HepG2 (cell line): ENCODE measurements around the gene GDAP1L1. TPM values are rescaled to one million over a fixed set of nuclear protein-coding genes. Genes with fewer than 3 reads are reported as not detected.

ENCODE experiments used
- ASH2L ChIP-seq: fragments of 300-600, 200-600 bp; sonication (generic); IDR thresholded peaks from 2 replicates; pipeline ENCODE4 v1.7.0; 2017; ENCODE audit warnings: low read depth, mild to moderate bottlenecking, moderate library complexity, mixed read lengths, low read length; ENCODE audit not compliant: insufficient read length
- CC2D1A ChIP-seq: sonication (generic); formaldehyde crosslinking; IDR thresholded peaks from 2 replicates; pipeline ENCODE4 v1.8.1; 2023; ENCODE audit warnings: mild to moderate bottlenecking, missing genetic modification reagents
- GABPA ChIP-seq, 2 experiments: IDR thresholded peaks; 2 replicates each; pipeline ENCODE4 v1.6.1; 2011 to 2016; ENCODE audit warnings: low read depth in 2 of 2, low read length in 1 of 2, missing biosample characterization in 1 of 2, missing genetic modification characterization in 1 of 2
- NFE2L1 ChIP-seq: sonication (generic); formaldehyde crosslinking; IDR thresholded peaks from 2 replicates; pipeline ENCODE4 v1.4.0; 2020; ENCODE audit warnings: missing genetic modification reagents, mild to moderate bottlenecking, borderline replicate concordance
- SMAD3 ChIP-seq: sonication (generic); formaldehyde crosslinking; IDR thresholded peaks from 2 replicates; pipeline ENCODE4 v1.4.0; 2020; ENCODE audit warnings: missing genetic modification reagents
- TFDP2 ChIP-seq: sonication (generic); formaldehyde crosslinking; IDR thresholded peaks from 2 replicates; pipeline ENCODE4 v1.4.0; 2020; ENCODE audit warnings: missing genetic modification reagents
- XBP1 ChIP-seq: sonication (generic); formaldehyde crosslinking; IDR thresholded peaks from 2 replicates; pipeline ENCODE4 v1.5.0; 2020; ENCODE audit warnings: missing genetic modification reagents
- ZBTB4 ChIP-seq: sonication (generic); formaldehyde crosslinking; IDR thresholded peaks from 2 replicates; pipeline ENCODE4 v1.4.0; 2020; ENCODE audit warnings: missing genetic modification reagents, mild to moderate bottlenecking, borderline replicate concordance
- ZBTB42 ChIP-seq: sonication (generic); formaldehyde crosslinking; IDR thresholded peaks from 2 replicates; pipeline ENCODE4 v1.5.0; 2020; ENCODE audit warnings: mild to moderate bottlenecking, missing genetic modification reagents
- ZNF260 ChIP-seq: sonication (generic); formaldehyde crosslinking; IDR thresholded peaks from 2 replicates; pipeline ENCODE4 v1.4.0; 2020; ENCODE audit warnings: missing genetic modification reagents, low read depth, mild to moderate bottlenecking, borderline replicate concordance
- ZNF431 ChIP-seq: sonication (generic); formaldehyde crosslinking; IDR thresholded peaks from 2 replicates; pipeline ENCODE4 v1.9.0; 2022; ENCODE audit warnings: missing genetic modification reagents, low read depth, mild to moderate bottlenecking, borderline replicate concordance
- ZNF772 ChIP-seq: sonication (generic); formaldehyde crosslinking; IDR thresholded peaks from 2 replicates; pipeline ENCODE4 v1.5.0; 2020; ENCODE audit warnings: mild to moderate bottlenecking, missing genetic modification reagents
- polyA plus RNA-seq, 8 experiments: library from polyadenylated mRNA; depleted of rRNA in 3 of 8; stranded (reverse) in 7 of 8; unstranded in 1 of 8; fragments of >200 nt; fragmentation: Illumina TruSeq in 4 of 8; extraction: Trizol in 4 of 8; gene quantifications; 2 replicates each; pipeline versions ENCODE4 v1.2.1 to v1.2.3, GENCODE V29; 2011 to 2016; ENCODE audit warnings: low read depth in 4 of 8, missing spikeins in 1 of 8, mixed read lengths in 1 of 8; ENCODE audit not compliant: insufficient read depth in 1 of 8
- total RNA-seq, 5 experiments: library from RNA; depleted of rRNA; stranded (reverse); fragments of >200 nt; fragmentation: Illumina TruSeq; extraction: Trizol; gene quantifications; 2 replicates each; pipeline ENCODE4 v1.2.3, GENCODE V29; 2016; ENCODE audit warnings: low read depth in 1 of 5
- TF ChIP-seq, protein P1 (sequence below): sonication (generic); formaldehyde crosslinking; IDR thresholded peaks from 2 replicates; pipeline ENCODE4 v1.4.0; 2020; ENCODE audit warnings: missing genetic modification reagents
- TF ChIP-seq, protein P2 (sequence below): IDR thresholded peaks from 2 replicates; pipeline ENCODE4 v1.6.1; 2016
- TF ChIP-seq, protein P3 (sequence below): sonication (generic); formaldehyde crosslinking; IDR thresholded peaks from 2 replicates; pipeline ENCODE4 v1.5.0; 2020; ENCODE audit warnings: missing genetic modification reagents, mild to moderate bottlenecking, borderline replicate concordance
- TF ChIP-seq, protein P4 (sequence below): sonication (generic); formaldehyde crosslinking; conservative IDR thresholded peaks from 2 replicates; pipeline ENCODE4 v1.4.0; 2020; ENCODE audit warnings: missing genetic modification reagents
- TF ChIP-seq, protein P5 (sequence below): sonication (generic); formaldehyde crosslinking; IDR thresholded peaks from 2 replicates; pipeline ENCODE4 v1.8.1; 2022; ENCODE audit warnings: mild to moderate bottlenecking, missing genetic modification reagents

The GDAP1L1 gene
- total and polyA plus RNA-seq, 2 of the 13 experiments (the other 11 are each of a cell fraction or from before 2014, with no cell fraction given): 0.04 TPM; not detected in 1

GRCh38 chr20:44206132-44206531 lies 41.0 kb upstream of the GDAP1L1 start (continued):
- TF ChIP-seq ZBTB4 (CRISPR knock-in tag) (no peak), XBP1 (CRISPR knock-in tag) (no peak), ASH2L (peak; percentile 70), ZNF772 (no peak), ZBTB42 (no peak), TFDP2 (0 out of 2 replicates have a peak, but pooled peaks have one; percentile 7), CC2D1A (CRISPR knock-in tag) (no peak), NFE2L1 (CRISPR knock-in tag) (no peak), GABPA (IDR thresholded peaks at IDR 0.05; ENCODE audit: low read depth, low read length) (no peak), GABPA (CRISPR knock-in tag; IDR thresholded peaks at IDR 0.05; ENCODE audit: low read depth) (no peak; the same call in 1 of the 2 replicates), SMAD3 (CRISPR knock-in tag) (no peak), ZNF431 (CRISPR knock-in tag) (no peak), ZNF260 (CRISPR knock-in tag) (no peak)
- TF ChIP-seq, protein P1, sequence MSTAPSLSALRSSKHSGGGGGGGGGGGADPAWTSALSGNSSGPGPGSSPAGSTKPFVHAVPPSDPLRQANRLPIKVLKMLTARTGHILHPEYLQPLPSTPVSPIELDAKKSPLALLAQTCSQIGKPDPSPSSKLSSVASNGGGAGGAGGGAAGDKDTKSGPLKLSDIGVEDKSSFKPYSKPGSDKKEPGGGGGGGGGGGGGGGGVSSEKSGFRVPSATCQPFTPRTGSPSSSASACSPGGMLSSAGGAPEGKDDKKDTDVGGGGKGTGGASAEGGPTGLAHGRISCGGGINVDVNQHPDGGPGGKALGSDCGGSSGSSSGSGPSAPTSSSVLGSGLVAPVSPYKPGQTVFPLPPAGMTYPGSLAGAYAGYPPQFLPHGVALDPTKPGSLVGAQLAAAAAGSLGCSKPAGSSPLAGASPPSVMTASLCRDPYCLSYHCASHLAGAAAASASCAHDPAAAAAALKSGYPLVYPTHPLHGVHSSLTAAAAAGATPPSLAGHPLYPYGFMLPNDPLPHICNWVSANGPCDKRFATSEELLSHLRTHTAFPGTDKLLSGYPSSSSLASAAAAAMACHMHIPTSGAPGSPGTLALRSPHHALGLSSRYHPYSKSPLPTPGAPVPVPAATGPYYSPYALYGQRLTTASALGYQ (CRISPR knock-in tag): 0 out of 2 replicates have a peak, but pooled peaks have one; percentile 32
- TF ChIP-seq, protein P2, sequence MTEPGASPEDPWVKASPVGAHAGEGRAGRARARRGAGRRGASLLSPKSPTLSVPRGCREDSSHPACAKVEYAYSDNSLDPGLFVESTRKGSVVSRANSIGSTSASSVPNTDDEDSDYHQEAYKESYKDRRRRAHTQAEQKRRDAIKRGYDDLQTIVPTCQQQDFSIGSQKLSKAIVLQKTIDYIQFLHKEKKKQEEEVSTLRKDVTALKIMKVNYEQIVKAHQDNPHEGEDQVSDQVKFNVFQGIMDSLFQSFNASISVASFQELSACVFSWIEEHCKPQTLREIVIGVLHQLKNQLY: peak; percentile 62
- TF ChIP-seq, protein P3, sequence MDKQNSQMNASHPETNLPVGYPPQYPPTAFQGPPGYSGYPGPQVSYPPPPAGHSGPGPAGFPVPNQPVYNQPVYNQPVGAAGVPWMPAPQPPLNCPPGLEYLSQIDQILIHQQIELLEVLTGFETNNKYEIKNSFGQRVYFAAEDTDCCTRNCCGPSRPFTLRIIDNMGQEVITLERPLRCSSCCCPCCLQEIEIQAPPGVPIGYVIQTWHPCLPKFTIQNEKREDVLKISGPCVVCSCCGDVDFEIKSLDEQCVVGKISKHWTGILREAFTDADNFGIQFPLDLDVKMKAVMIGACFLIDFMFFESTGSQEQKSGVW (CRISPR knock-in tag): no peak
- TF ChIP-seq, protein P4, sequence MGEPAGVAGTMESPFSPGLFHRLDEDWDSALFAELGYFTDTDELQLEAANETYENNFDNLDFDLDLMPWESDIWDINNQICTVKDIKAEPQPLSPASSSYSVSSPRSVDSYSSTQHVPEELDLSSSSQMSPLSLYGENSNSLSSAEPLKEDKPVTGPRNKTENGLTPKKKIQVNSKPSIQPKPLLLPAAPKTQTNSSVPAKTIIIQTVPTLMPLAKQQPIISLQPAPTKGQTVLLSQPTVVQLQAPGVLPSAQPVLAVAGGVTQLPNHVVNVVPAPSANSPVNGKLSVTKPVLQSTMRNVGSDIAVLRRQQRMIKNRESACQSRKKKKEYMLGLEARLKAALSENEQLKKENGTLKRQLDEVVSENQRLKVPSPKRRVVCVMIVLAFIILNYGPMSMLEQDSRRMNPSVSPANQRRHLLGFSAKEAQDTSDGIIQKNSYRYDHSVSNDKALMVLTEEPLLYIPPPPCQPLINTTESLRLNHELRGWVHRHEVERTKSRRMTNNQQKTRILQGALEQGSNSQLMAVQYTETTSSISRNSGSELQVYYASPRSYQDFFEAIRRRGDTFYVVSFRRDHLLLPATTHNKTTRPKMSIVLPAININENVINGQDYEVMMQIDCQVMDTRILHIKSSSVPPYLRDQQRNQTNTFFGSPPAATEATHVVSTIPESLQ: no peak
- TF ChIP-seq, protein P5, sequence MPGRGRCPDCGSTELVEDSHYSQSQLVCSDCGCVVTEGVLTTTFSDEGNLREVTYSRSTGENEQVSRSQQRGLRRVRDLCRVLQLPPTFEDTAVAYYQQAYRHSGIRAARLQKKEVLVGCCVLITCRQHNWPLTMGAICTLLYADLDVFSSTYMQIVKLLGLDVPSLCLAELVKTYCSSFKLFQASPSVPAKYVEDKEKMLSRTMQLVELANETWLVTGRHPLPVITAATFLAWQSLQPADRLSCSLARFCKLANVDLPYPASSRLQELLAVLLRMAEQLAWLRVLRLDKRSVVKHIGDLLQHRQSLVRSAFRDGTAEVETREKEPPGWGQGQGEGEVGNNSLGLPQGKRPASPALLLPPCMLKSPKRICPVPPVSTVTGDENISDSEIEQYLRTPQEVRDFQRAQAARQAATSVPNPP (CRISPR knock-in tag): no peak
